Peyer's patch (tissue), 4 donors: ENCODE measurements around the gene GRB14.

ENCODE experiments used
- POLR2A ChIP-seq, 2 donors: fragments of 450-650 bp; IDR thresholded peaks; one replicate each; pipeline ENCODE4 v1.5.1; 2017; ENCODE audit warnings: antibody characterized with exemption in 2 of 2, mild to moderate bottlenecking in 2 of 2, moderate library complexity in 2 of 2
- TF ChIP-seq, protein P1 (sequence below), 6 experiments: fragments of 450-650 bp in 4 of 6; fragments of 200-600 bp in 2 of 6; sonication (generic) in 1 of 6; IDR thresholded peaks; one replicate each; pipeline ENCODE4 v1.5.1; 2017 to 2019; ENCODE audit warnings: antibody characterized with exemption in 6 of 6, mild to moderate bottlenecking in 3 of 6, moderate library complexity in 1 of 6

DNA sequence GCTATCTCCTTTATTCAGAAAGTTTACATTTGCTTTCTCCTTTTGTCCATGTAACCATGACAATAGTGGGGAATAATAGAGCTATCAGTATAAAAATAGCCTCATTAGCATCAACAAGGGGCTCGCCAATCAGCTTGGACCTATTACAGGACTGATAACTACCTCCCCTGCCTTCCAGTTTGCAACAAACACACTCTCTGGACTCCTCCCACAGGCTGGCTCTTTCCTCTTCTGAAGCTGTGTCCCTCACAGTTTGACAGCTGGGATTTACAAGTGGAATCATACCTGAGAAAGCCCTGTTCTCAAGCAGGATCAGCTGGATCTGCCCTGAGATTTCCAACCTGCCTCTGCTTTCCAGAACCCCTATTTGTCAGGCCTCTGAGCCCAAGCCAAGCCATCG is 162.5 kb downstream of the GRB14 start:
- TF ChIP-seq, protein P1, sequence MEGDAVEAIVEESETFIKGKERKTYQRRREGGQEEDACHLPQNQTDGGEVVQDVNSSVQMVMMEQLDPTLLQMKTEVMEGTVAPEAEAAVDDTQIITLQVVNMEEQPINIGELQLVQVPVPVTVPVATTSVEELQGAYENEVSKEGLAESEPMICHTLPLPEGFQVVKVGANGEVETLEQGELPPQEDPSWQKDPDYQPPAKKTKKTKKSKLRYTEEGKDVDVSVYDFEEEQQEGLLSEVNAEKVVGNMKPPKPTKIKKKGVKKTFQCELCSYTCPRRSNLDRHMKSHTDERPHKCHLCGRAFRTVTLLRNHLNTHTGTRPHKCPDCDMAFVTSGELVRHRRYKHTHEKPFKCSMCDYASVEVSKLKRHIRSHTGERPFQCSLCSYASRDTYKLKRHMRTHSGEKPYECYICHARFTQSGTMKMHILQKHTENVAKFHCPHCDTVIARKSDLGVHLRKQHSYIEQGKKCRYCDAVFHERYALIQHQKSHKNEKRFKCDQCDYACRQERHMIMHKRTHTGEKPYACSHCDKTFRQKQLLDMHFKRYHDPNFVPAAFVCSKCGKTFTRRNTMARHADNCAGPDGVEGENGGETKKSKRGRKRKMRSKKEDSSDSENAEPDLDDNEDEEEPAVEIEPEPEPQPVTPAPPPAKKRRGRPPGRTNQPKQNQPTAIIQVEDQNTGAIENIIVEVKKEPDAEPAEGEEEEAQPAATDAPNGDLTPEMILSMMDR (IDR thresholded peaks at IDR 0.05), result no peak
- TF ChIP-seq POLR2A (IDR thresholded peaks at IDR 0.05), result no peak
